HEK293 (cell line): ENCODE results near the gene ISL1.

ENCODE experiments used
- CTCF ChIA-PET: fragments of 350-600 bp; formaldehyde crosslinking; extraction: SDS; loops from one replicate; lab custom pipeline; 2021; ENCODE audit warnings: antibody characterized with exemption; lab: Yijun Ruan, JAX
- POLR2A ChIA-PET: fragments of 300-600 bp; formaldehyde crosslinking; extraction: SDS; loops from one replicate; lab custom pipeline; 2020; ENCODE audit warnings: antibody characterized with exemption, inconsistent platforms; lab: Yijun Ruan, JAX
- H3K27ac ChIP-seq: fragments of 200-500 bp; sonication (Bioruptor generic); 2 replicates; pipeline ENCODE4 v1.5.1; 2014; ENCODE audit warnings: low read depth, low read length, control low read depth, inconsistent platforms; ENCODE audit errors: extremely low read depth
- H3K36me3 ChIP-seq, 2 experiments: fragments of 200-500 bp in 1 of 2; sonication (Bioruptor generic) in 1 of 2; 1 replicate in 1 of 2; 2 replicates in 1 of 2; pipeline ENCODE4 v1.5.1; 2014 to 2017; ENCODE audit warnings: inconsistent platforms in 2 of 2, low read length in 2 of 2; ENCODE audit not compliant: control insufficient read depth in 2 of 2, insufficient read depth in 1 of 2
- H3K4me1 ChIP-seq: fragments of 200-500 bp; sonication (Bioruptor generic); 2 replicates; pipeline ENCODE4 v1.5.1; 2014; ENCODE audit warnings: mild to moderate bottlenecking, low read length, inconsistent platforms; ENCODE audit not compliant: control insufficient read depth, insufficient read depth
- H3K4me3 ChIP-seq: 2 replicates; pipeline ENCODE4 v1.5.1; 2011; ENCODE audit warnings: low read depth, mild to moderate bottlenecking, control low read depth, low read length, moderate library complexity
- H3K9me3 ChIP-seq: fragments of 200-500 bp; sonication (Bioruptor generic); 2 replicates; pipeline ENCODE4 v1.5.1; 2014; ENCODE audit warnings: low read depth, low read length, inconsistent platforms; ENCODE audit not compliant: control insufficient read depth, insufficient read depth
- KLF16 ChIP-seq: fragments of 450-650 bp; formaldehyde crosslinking; IDR thresholded peaks from 2 replicates; pipeline ENCODE4 v1.5.1; 2017; ENCODE audit warnings: missing biosample characterization, missing genetic modification characterization
- KLF7 ChIP-seq: fragments of 450-650 bp; formaldehyde crosslinking; IDR thresholded peaks from 2 replicates; pipeline ENCODE4 v1.5.1; 2016; ENCODE audit warnings: missing biosample characterization, missing genetic modification characterization, borderline replicate concordance
- MZF1 ChIP-seq: fragments of 450-650 bp; formaldehyde crosslinking; IDR thresholded peaks from 2 replicates; pipeline ENCODE4 v1.5.1; 2017; ENCODE audit warnings: missing biosample characterization, missing genetic modification characterization, borderline replicate concordance
- OSR2 ChIP-seq: fragments of 450-650 bp; formaldehyde crosslinking; IDR thresholded peaks from 2 replicates; pipeline ENCODE4 v1.5.1; 2016; ENCODE audit warnings: missing biosample characterization, missing genetic modification characterization
- PRDM1 ChIP-seq: fragments of 450-650 bp; formaldehyde crosslinking; IDR thresholded peaks from 2 replicates; pipeline ENCODE4; 2016; ENCODE audit warnings: missing biosample characterization, missing genetic modification characterization
- ZBTB10 ChIP-seq: fragments of 450-650 bp; formaldehyde crosslinking; IDR thresholded peaks from 2 replicates; pipeline ENCODE4 v1.5.1; 2016; ENCODE audit warnings: missing biosample characterization, missing genetic modification characterization
- ZFP69B ChIP-seq: fragments of 450-650 bp; formaldehyde crosslinking; IDR thresholded peaks from 2 replicates; pipeline ENCODE4 v1.5.1; 2016; ENCODE audit warnings: missing biosample characterization, missing genetic modification characterization
- ZNF354C ChIP-seq: fragments of 450-650 bp; formaldehyde crosslinking; IDR thresholded peaks from 2 replicates; pipeline ENCODE4 v1.5.1; 2016; ENCODE audit warnings: missing biosample characterization, missing genetic modification characterization, low read depth, borderline replicate concordance
- ZNF37A ChIP-seq: fragments of 450-650 bp; IDR thresholded peaks from 2 replicates; pipeline ENCODE4 v1.5.1; 2018; ENCODE audit warnings: missing biosample characterization, missing genetic modification characterization
- ZNF398 ChIP-seq: fragments of 450-650 bp; formaldehyde crosslinking; IDR thresholded peaks from 2 replicates; pipeline ENCODE4 v1.5.1; 2017; ENCODE audit warnings: missing biosample characterization, missing genetic modification characterization
- ZNF473 ChIP-seq: fragments of 450-650 bp; formaldehyde crosslinking; IDR thresholded peaks from 2 replicates; pipeline ENCODE4 v1.5.1; 2017; ENCODE audit warnings: missing biosample characterization, missing genetic modification characterization
- ZNF585B ChIP-seq: fragments of 450-650 bp; formaldehyde crosslinking; IDR thresholded peaks from 2 replicates; pipeline ENCODE4 v1.5.1; 2016; ENCODE audit warnings: missing biosample characterization, missing genetic modification characterization
- ZNF623 ChIP-seq: fragments of 450-650 bp; formaldehyde crosslinking; IDR thresholded peaks from 2 replicates; pipeline ENCODE4 v1.5.1; 2016; ENCODE audit warnings: missing biosample characterization, missing genetic modification characterization
- ZNF707 ChIP-seq: fragments of 450-650 bp; formaldehyde crosslinking; IDR thresholded peaks from 2 replicates; pipeline ENCODE4 v1.5.1; 2016; ENCODE audit warnings: missing biosample characterization, missing genetic modification characterization
- ZNF747 ChIP-seq: fragments of 450-650 bp; formaldehyde crosslinking; IDR thresholded peaks from 2 replicates; pipeline ENCODE4 v1.5.1; 2016; ENCODE audit warnings: missing biosample characterization, missing genetic modification characterization
- ZNF785 ChIP-seq: fragments of 450-650 bp; formaldehyde crosslinking; IDR thresholded peaks from 2 replicates; pipeline ENCODE4 v1.5.1; 2016; ENCODE audit warnings: missing biosample characterization, missing genetic modification characterization
- TF ChIP-seq, protein P1 (sequence below): fragments of 450-650 bp; formaldehyde crosslinking; IDR thresholded peaks from 2 replicates; pipeline ENCODE4 v1.5.1; 2016; ENCODE audit warnings: missing biosample characterization, missing genetic modification characterization
- TF ChIP-seq, protein P2 (sequence below): IDR thresholded peaks from 2 replicates; pipeline ENCODE4 v1.6.1; 2011; ENCODE audit warnings: mild to moderate bottlenecking, low read depth, low read length, borderline replicate concordance

ISL1 gene

GRCh38 chr5:51382521-51383130, 622 bp upstream of the ISL1 start (continued):
- TF ChIP-seq ZNF473 (tag by site-specific recombination) (no peak), ZNF707 (tag by site-specific recombination) (no peak), ZNF398 (tag by site-specific recombination) (0 out of 2 replicates have a peak, but pooled peaks have one; percentile 8)

DNA sequence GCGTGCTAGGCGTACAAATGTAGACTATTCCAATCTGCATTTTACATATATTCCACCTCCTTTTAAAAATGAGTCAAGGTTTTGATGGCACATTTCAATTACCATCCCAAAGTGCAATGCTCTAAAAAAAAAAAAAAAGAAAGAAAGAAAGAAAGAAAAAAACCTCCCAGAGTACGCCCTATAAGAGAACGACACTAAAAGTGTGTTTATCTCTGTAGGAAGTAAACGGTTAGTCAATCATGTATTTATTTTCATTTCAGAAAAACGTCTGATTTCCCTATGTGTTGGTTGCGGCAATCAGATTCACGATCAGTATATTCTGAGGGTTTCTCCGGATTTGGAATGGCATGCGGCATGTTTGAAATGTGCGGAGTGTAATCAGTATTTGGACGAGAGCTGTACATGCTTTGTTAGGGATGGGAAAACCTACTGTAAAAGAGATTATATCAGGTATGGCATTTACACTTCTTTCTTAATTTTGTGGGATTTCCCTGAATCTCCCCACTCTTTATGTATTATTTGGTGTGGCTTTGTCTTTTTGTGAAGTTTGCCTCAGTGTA, 1.1 kb downstream of the ISL1 start:
- POLR2A ChIA-PET: interaction anchor here (0.9 to 1.5 kb wide), 3 partner anchors 111 to 233 kb away, joined by 3 to 6 read pairs (median 3); no protein-coding TSS in a partner anchor
- no peaks in the 10 kb centered on the region for H3K9me3 ChIP-seq
- H3K4me1 ChIP-seq: peaks cover 14% of the 10 kb centered on the region; the same call in 1 of the 2 replicates
- peaks cover 0 to 4% of the 10 kb centered on the region in 2 experiments; a peak in 1 of 3 replicates for H3K36me3 ChIP-seq
- CTCF ChIA-PET: interaction anchor here (0.6 to 1.2 kb wide), 2 partner anchors 30 to 524 kb away, joined by 3 to 4 read pairs; no protein-coding TSS in a partner anchor
- TF ChIP-seq OSR2 (tag by site-specific recombination): no peak
- TF ChIP-seq ZNF785 (tag by site-specific recombination): no peak
- TF ChIP-seq ZNF623 (tag by site-specific recombination): no peak
- TF ChIP-seq KLF7 (tag by site-specific recombination): no peak
- TF ChIP-seq, protein P1, sequence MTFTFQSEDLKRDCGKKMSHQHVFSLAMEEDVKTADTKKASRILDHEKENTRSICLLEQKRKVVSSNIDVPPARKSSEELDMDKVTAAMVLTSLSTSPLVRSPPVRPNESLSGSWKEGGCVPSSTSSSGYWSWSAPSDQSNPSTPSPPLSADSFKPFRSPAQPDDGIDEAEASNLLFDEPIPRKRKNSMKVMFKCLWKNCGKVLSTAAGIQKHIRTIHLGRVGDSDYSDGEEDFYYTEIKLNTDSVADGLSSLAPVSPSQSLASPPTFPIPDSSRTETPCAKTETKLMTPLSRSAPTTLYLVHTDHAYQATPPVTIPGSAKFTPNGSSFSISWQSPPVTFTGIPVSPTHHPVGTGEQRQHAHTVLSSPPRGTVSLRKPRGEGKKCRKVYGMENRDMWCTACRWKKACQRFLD (tag by site-specific recombination): no peak
- TF ChIP-seq ZNF747 (tag by site-specific recombination): no peak
- TF ChIP-seq KLF16 (tag by site-specific recombination): no peak
- no peak for TF ChIP-seq ZNF37A (tag by site-specific recombination)
- no peak for TF ChIP-seq ZFP69B
- TF ChIP-seq MZF1 (tag by site-specific recombination): no peak
- TF ChIP-seq, protein P2, sequence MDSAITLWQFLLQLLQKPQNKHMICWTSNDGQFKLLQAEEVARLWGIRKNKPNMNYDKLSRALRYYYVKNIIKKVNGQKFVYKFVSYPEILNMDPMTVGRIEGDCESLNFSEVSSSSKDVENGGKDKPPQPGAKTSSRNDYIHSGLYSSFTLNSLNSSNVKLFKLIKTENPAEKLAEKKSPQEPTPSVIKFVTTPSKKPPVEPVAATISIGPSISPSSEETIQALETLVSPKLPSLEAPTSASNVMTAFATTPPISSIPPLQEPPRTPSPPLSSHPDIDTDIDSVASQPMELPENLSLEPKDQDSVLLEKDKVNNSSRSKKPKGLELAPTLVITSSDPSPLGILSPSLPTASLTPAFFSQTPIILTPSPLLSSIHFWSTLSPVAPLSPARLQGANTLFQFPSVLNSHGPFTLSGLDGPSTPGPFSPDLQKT: no peak
- no peak for TF ChIP-seq PRDM1
- no peak for TF ChIP-seq ZNF354C
- TF ChIP-seq ZNF585B (tag by site-specific recombination): no peak
- no peak for TF ChIP-seq ZBTB10
- H3K4me3 ChIP-seq: peak overlapping the region; percentile 74
- H3K27ac ChIP-seq: peak overlapping the region; percentile 89; the same call in 1 of the 2 replicates
